ENCODE measurements around the gene CHAC2. TPM values are rescaled to one million over a fixed set of nuclear protein-coding genes. Genes with fewer than 3 reads are reported as not detected.
"Not testable (repeated sequence)": the region's sequence is repeated elsewhere in the genome, so short reads cannot be mapped to it uniquely, and the experiment has no call there.

Gene CHAC2
- 18.0 and 19.9 TPM in 2 replicates for total RNA-seq (2014; rRNA removed; shearing (Covaris generic))

GRCh38 chr2:53767405-53768241 lies at the start of gene CHAC2:
Gene CHAC2, plus strand, starts transcription at chr2:53767804. Its CDS starts 83 bp downstream, at chr2:53767887.
- peak; percentile 83 for DNase-seq (ENCODE audit: low read depth)

DNA sequence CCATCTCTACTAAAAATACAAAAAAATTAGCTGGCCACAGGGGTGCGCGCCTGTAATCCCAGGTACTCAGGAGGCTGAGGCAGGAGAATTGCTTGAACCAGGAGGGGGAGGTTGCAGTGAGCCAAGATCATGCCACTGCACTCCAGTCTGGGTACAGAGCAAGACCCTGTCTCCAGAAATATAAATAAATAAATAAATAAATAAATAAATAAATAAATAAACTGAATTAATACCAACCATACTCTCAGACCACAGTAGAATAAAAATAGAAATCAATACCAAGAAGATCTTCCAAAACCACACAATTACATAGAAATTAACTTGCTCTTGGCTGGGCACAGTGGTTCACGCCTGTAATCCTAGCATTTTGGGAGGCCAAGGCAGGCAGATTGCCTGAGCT lies 46.7 kb upstream of the CHAC2 start:
- DNase-seq (ENCODE audit: low read depth): not testable (repeated sequence)

DNA sequence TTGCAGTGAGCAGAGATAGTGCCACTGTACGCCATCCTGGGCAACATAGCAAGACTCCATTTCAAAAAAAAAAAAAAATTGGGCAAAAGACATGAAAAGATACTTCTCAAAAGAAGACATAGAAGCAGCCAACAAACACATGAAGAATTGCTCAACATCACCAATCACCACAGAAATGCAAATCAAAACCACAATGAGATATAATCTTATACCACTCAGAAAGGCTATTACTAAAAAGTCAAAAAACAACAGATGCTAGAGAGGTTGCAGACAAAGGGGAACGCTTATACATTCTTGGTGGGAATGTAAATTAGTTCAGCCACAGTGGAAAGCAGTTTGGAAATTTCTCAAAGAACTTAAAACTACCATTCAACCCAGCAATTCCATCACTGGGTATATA lies 43.1 kb upstream of the CHAC2 start:
- DNase-seq (ENCODE audit: low read depth): peak; percentile 63

GRCh38 chr2:53725662-53726061 lies 41.9 kb upstream of the CHAC2 start:
- DNase-seq (ENCODE audit: low read depth): no peak

GRCh38 chr2:53727921-53728320 lies 39.7 kb upstream of the CHAC2 start:
- no peak for DNase-seq (ENCODE audit: low read depth)

DNA sequence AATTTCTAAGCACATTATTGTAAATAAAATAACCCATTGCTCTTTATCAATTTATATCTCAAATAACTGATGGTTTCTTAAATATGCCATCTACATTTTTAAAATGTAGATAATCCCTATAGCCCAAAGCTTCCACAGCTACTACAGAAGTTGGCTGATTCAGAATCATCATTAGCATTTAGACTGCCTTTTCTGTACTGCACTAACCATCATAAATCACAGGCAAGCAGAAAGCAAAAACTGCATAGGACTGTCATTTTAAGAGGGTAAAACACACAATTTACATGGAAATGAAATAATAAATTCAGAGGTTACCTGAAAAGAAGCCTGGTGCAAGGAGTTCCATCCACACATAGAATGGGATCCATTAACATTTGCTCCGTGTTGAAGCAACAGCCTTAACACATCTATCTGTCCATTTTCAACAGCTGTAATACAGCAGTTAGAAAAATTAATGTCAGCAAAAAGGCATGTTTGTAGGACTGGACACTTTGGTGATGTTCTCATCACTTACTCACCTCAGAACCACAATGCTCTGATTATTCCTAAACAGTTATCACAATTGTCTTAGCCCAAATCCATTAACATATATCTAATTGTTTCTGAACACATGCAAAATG lies 38.4 kb upstream of the CHAC2 start:
- no peak for DNase-seq (ENCODE audit: low read depth)

- no peak for DNase-seq (ENCODE audit: low read depth)
These were observed 30.5 kb upstream of the CHAC2 start for GRCh38 chr2:53737091-53737490.

GRCh38 chr2:53739032-53739431 lies 28.6 kb upstream of the CHAC2 start:
- DNase-seq (ENCODE audit: low read depth): no peak

- DNase-seq (ENCODE audit: low read depth): peak; percentile 42
These were observed 27.4 kb upstream of the CHAC2 start for GRCh38 chr2:53740170-53740569.

GRCh38 chr2:53744395-53745065 lies 23.1 kb upstream of the CHAC2 start:
- DNase-seq (ENCODE audit: low read depth): no peak

GRCh38 chr2:53750041-53750768 lies 17.4 kb upstream of the CHAC2 start:
- DNase-seq (ENCODE audit: low read depth): no peak

DNA sequence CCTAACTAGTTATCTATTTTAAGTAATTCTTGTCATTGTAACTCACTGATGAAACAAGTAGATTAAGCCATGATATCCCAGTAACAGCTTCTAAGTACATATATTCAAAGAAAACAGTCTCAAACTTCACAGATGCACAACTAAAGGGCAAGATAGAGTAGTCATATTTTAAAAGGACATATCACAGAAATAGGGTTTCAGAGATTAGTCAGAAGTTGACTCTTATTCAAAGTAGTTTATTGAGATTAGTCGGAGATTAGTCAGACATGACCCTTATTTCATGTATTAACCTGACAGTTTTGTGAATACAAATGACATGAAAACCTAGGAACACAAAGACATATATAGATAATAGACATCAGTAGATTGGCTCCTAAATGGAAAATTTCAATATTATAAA lies 15.9 kb upstream of the CHAC2 start:
- peak; percentile 30 for DNase-seq (ENCODE audit: low read depth)

DNA sequence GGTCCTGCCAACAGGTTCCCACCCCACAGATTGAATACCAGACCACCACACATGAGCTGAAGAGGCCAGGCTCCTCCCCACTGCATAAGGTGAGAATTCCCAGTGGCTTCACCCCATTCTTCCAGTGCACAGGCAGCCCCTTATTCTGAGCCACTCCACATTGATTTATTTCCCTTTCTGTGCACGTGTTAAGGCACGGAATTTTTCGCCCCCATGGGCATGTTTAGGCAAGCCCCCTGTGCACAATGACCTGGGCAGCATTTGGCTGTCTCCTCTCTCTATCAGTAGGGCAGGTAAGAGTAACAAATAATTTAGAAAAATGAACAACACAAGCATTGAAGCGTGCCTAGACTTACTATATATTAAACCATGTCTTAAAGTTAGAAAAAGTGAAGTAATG lies 15.2 kb upstream of the CHAC2 start:
- no peak for DNase-seq (ENCODE audit: low read depth)

- no peak for DNase-seq (ENCODE audit: low read depth)
These were observed 14.6 kb upstream of the CHAC2 start for GRCh38 chr2:53753041-53753440.

- DNase-seq (ENCODE audit: low read depth): peak; percentile 3
These were observed 12.5 kb upstream of the CHAC2 start for GRCh38 chr2:53755121-53755520.

DNA sequence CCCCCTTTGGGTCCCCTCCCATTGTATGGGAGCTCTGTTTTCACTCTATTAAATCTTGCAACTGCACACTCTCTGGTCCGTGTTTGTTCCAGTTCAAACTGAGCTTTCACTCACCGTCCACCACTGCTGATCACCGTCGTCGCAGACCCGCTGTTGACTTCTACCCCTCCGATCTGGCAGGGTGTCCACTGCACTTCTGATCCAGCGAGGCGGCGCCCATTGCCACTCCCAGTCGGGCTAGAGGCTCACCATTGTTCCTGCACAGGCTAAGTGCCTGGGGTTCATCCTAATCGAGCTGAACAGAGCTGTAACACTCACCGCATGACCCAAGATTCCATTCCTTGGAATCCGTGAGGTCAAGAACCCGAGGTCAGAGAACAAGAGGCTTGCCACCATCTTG lies 11.0 kb upstream of the CHAC2 start:
- no peak for DNase-seq (ENCODE audit: low read depth)

DNA sequence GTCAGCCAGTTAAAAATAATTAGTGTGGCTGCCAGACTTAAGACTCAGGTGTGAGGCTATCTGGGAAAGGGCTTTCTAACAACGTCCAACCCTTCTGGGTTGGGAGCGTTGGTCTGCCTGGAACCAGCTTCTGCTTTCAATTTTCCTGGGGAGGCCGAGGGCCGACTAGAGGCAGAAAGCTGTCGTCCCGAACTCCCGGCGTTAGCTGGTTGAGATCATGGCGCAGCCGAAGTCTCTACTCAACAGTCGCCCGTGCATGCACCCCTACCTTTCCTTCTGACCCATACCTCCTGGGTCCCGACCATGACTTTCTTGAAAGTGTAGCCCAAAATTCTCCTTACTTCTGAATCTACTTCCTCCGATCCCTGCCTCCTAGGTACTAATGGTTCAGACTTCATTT lies 10.4 kb upstream of the CHAC2 start:
- DNase-seq (ENCODE audit: low read depth): not testable (repeated sequence)

DNA sequence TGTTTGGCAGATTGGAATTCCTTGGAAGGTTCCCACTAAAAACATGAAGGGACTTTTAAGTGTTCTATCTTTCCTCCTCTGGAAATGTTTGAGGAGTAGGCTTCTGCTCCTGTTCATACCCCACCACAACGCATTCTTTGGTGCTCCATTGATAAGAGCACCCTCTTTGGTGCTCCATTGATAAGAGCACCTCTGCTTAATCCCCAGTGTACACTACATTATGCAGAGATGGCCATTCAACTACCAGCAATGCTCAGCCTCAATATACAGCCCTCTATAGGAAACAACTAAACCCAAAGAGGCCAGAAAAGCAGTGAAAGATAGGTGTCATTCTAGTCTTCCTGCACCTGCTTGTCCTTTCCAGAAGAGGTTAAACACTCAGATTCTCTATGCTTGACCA lies 1.8 kb upstream of the CHAC2 start:
- DNase-seq (ENCODE audit: low read depth): no peak

DNA sequence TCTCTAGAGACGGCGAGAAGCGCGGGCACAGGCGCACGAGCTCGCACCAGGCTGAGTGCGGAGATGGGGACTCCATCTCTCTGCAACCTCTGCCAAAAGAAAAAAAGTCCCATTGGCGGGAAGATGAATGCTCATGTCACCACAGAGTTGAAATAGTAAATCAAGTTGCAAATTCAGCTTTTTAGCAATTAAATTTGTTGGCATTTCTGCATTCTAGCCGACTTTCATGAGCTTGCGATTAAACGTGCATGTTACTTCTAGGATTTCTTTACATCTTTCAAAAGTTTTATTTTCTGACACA lies 588 bp downstream of the CHAC2 start:
- DNase-seq (ENCODE audit: low read depth): peak; percentile 54

GRCh38 chr2:53769318-53769945 lies 1.8 kb downstream of the CHAC2 start:
- DNase-seq (ENCODE audit: low read depth): no peak

GRCh38 chr2:53770264-53770663 lies 2.7 kb downstream of the CHAC2 start:
- no peak for DNase-seq (ENCODE audit: low read depth)

DNA sequence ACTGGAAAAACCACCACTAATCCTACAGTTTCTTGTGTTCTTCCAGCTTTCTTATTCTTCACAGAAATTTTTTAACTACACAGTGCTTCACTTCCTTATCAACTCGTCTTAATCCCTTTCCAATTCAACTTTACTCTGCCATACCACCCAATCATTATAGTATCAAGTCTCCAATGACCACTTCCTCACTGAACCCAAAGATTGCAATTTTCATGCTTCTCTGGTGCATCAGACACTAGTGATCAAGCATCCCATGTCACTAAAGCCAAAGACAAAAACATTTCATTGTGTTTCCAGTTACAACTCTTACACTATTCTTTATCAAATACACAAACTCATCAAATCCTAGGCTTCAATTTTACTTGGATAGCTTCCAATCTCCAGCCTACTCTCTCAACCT lies 9.5 kb downstream of the CHAC2 start:
- DNase-seq (ENCODE audit: low read depth): no peak

Data from RPMI7951 (cell line).